Activated naive CD8-positive, alpha-beta T cell treated with anti-CD3 and anti-CD28 coated beads for 36 hours (primary cell): ENCODE data around the gene TMEM39A. TPM values are rescaled to one million over a fixed set of nuclear protein-coding genes. Genes with fewer than 3 reads are reported as not detected.

Source experiments
- DNase-seq: peaks from one replicate; pipeline ENCODE4 v3.0.0; 2021
- H3K27ac Mint-ChIP-seq: one replicate; pipeline ENCODE4 v1.8.0; 2022; ENCODE audit warnings: mild to moderate bottlenecking, moderate library complexity, mixed read lengths
- H3K27me3 Mint-ChIP-seq: one replicate; pipeline ENCODE4 v1.8.0; 2022; ENCODE audit warnings: mild to moderate bottlenecking, mixed read lengths
- H3K36me3 Mint-ChIP-seq: one replicate; pipeline ENCODE4 v1.8.0; 2021; ENCODE audit warnings: mild to moderate bottlenecking, mixed read lengths
- H3K4me1 Mint-ChIP-seq: one replicate; pipeline ENCODE4 v1.8.0; 2021; ENCODE audit warnings: mixed read lengths
- H3K4me3 Mint-ChIP-seq: one replicate; pipeline ENCODE4 v1.8.0; 2022; ENCODE audit warnings: mild to moderate bottlenecking, moderate library complexity, mixed read lengths
- H3K9me3 Mint-ChIP-seq: one replicate; pipeline ENCODE4 v1.8.0; 2022; ENCODE audit warnings: mixed read lengths
- total RNA-seq, 2 experiments: library from RNA; stranded (reverse); gene quantifications; one replicate each; pipeline ENCODE4 v1.2.3, GENCODE V29; 2021

Gene TMEM39A
- total RNA-seq, 2 experiments from 2014 or later: 32.5 to 36.4 TPM

DNA sequence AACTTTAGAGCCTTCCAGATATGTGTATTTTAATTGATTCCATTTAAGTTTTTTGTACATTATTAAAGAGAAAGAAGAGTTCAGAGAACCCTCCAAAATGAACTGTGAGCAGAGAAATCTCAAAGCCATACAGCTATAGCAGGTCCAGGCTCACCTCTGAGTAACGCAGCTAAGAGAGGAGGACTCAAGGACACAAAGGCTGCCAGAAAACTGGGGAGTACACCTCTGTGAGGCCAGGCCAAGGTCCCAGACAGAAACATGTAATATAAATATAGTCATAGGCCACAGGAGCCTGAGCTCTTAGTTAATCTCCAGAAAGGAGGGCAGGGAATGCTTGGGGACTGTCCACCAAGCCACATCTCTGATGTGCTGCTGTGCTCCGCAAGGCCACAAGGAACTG, 66.5 kb downstream of the TMEM39A start:
- no peak overlapping the region for H3K4me3 Mint-ChIP-seq
- peaks cover 15% of the 10 kb centered on the region for H3K36me3 Mint-ChIP-seq
- DNase-seq: no peak
- H3K27ac Mint-ChIP-seq: no peak overlapping the region
- no peaks in the 10 kb centered on the region for H3K9me3 Mint-ChIP-seq
- no peaks in the 10 kb centered on the region for H3K27me3 Mint-ChIP-seq
- H3K4me1 Mint-ChIP-seq: peaks cover 19% of the 10 kb centered on the region

DNA sequence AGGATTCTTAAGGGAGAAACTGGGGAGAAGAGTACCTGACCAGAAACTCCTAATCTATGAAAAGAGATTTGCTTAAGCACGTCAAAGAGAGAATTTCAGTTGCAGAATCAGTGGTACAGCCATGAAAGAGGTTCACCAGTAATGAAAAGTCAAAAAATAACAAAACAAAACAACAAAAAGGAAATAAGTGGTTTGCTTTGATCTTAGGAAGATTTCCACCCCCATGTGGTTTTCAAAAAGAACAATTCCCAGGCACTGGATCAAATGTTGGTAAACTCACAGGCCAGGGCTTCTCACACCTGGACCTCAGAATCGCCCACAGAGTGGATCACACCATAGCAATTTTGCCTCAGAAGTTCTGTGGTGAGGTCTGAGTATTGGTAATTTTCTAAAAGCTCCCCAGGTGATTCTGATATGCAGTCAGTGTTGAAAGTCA, 67.5 kb downstream of the TMEM39A start:
- no peaks in the 10 kb centered on the region for H3K9me3 Mint-ChIP-seq
- no peak for DNase-seq

DNA sequence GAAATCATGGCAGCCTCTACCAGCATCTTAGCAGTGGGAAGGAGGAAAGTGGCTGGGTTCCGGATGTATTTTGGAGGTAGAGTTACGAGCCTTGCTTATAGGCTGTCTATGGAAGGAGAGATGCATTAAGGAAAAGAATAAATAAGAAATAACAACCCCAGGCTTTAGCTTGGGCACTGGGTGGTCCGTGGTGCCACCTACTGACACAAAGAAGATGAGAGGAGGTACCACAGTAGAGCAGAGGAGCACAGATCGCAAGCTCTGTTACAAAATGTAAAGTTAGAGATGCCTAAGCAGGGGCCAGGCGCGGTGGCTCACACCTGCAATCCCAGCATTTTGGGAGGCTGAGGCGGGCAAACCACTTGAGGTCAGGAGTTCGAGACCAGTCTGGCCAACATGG, 74.8 kb downstream of the TMEM39A start:
- Mint-ChIP-seq H3K36me3 (peaks cover 13% of the 10 kb centered on the region), H3K4me3 (no peak overlapping the region), H3K27ac (no peak overlapping the region), H3K4me1 (no peaks in the 10 kb centered on the region), H3K9me3 (no peaks in the 10 kb centered on the region), H3K27me3 (no peaks in the 10 kb centered on the region)
- no peak for DNase-seq

More for the DNA sequence above, 67.5 kb downstream of the TMEM39A start:
- Mint-ChIP-seq H3K27me3 (no peaks in the 10 kb centered on the region), H3K27ac (no peak overlapping the region), H3K36me3 (peaks cover 9% of the 10 kb centered on the region), H3K4me3 (no peak overlapping the region), H3K4me1 (peaks cover 13% of the 10 kb centered on the region)

DNA sequence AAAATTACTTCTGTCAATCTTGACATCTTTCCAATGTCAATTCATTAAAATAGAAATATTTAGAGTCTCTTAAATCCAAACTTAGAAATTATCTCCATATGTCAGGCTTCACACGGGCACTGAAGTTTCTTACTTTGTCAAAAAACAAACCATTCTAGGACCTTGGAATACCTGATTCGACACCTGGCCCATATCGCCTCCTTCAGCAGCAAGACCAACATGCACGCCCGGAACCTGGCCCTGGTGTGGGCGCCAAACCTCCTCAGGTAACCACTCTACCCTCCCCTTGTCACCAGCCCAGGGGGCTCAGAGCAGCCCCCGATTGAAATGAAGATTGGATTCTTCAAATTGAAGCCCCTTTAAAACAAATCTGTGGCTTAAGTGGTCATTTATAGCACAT, 81.3 kb downstream of the TMEM39A start:
- no peaks in the 10 kb centered on the region for H3K4me1 Mint-ChIP-seq
- no peak for DNase-seq
- no peaks in the 10 kb centered on the region for H3K27me3 Mint-ChIP-seq
- H3K9me3 Mint-ChIP-seq: no peaks in the 10 kb centered on the region
- peaks cover 10% of the 10 kb centered on the region for H3K36me3 Mint-ChIP-seq
- H3K4me3 Mint-ChIP-seq: no peak overlapping the region
- no peak overlapping the region for H3K27ac Mint-ChIP-seq

DNA sequence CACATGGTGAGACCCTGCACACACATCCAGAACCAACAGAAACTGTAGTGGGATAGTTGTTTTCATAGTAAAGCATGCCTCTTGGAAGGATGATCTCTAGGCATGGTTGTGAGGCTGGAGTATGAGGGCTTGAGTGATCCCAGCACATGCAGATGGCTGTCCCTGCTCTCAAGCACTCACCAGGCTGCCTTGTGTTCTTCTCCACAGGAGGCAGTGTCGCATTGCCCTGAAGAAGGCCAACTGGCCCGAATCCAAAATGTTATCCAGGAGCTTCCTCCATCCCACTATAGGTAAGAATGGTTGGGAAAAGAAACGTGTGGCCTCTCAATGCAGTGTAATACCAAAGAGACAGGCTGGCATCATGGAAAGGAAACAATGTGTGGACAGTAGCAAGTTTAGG, 82.7 kb downstream of the TMEM39A start:
- no peak for DNase-seq
- Mint-ChIP-seq H3K4me3 (no peak overlapping the region), H3K27me3 (no peaks in the 10 kb centered on the region), H3K9me3 (no peaks in the 10 kb centered on the region), H3K36me3 (peaks cover 10% of the 10 kb centered on the region), H3K4me1 (no peaks in the 10 kb centered on the region), H3K27ac (no peak overlapping the region)

Other genes with a start within 250 kb of the TMEM39A start
- 10 to 100 TPM; 14.2 to 14.4 TPM for gene B4GALT4, start 222.7 kb downstream of the TMEM39A start, total RNA-seq
- gene ARHGAP31, start 169.2 kb downstream of the TMEM39A start, total RNA-seq: 1 to 10 TPM; 8.9 to 9.7 TPM
- 10 to 100 TPM; 17.3 to 21.3 TPM for gene POGLUT1, start 5.3 kb upstream of the TMEM39A start, total RNA-seq
- 100 to 1,000 TPM; 144 to 150 TPM for gene TIMMDC1, start 34.9 kb upstream of the TMEM39A start, total RNA-seq
- gene CD80, start 96.0 kb upstream of the TMEM39A start, total RNA-seq: 1 to 10 TPM; 4.2 to 4.7 TPM
- 1 to 10 TPM; 5.8 to 6.0 TPM for gene ADPRH, start 115.9 kb upstream of the TMEM39A start, total RNA-seq
- not detected for gene PLA1A, start 134.3 kb upstream of the TMEM39A start, total RNA-seq
- 1 to 10 TPM; 1.6 to 2.0 TPM for gene POPDC2, start 197.0 kb upstream of the TMEM39A start, total RNA-seq
- gene COX17, start 213.8 kb upstream of the TMEM39A start, total RNA-seq: 10 to 100 TPM; 79.5 to 85.9 TPM
- gene CFAP91, start 239.4 kb upstream of the TMEM39A start, total RNA-seq: under 1 TPM; 0.28 to 0.47 TPM